NK-92 (cell line): ENCODE data around the gene TRPC4.

Experiments
- DNase-seq: peaks from one replicate; lab custom pipeline; 2025; ENCODE audit not compliant: unreplicated experiment; lab: John Stamatoyannopoulos, UW

Gene TRPC4

DNA sequence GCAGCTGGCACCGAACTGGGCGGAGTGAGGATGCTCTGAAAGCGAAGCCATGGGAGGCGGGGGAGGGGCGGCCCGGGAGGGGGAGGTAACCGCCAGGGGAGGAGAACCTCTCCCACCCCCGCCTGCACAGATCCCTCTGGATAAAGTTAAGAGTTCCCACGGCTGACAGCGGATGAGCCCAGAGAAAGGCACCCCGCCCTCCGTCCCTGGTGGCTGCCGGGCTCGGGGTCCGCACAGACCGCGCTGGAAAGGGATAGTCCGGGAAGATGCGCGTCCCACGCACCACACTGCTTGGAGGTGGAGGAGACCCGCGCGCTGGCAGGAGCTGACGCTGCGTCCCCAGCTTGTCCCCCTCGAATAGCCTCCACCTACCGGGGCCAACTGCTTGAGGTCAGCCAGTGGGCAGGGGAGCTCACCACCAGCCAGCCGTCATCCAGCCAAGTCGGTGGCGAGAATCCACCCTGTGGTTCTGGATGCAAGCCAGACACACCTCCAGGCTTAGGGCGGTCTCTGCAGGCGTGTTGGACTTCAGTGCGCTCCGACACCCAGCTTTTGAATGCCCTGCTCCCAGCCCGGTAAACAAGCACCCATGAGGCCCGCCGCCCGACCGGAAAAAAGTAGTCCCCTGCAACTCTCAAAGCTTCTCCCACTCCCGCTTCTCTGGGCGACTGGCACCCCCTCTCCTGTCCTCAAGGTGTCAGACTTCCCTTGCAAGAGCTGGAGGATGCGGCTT is at the start of gene TRPC4:
Gene TRPC4 (minus strand): TSS at position 17 of the 733 bp plus-strand sequence. CDS start 86,439 bp downstream, outside the sequence.
- no peak for DNase-seq

DNA sequence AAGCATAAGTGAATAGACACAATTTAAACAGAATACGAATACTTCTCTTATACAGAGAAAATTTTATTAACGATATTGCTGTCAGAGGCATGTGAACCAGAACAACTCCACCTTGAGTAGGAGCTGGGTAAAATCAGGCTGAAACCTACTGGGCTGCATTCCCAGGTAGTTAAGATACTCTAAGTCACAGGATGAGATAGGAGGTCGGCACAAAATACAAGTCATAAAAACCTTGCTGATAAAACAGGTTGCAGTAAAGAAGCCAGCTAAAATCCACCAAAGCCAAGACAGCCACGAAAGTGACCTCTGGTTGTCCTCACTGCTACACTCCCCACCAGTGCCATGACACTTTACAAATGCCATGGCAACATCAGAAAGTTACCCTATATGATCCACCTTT is 49.2 kb upstream of the TRPC4 start:
- DNase-seq: no peak

DNA sequence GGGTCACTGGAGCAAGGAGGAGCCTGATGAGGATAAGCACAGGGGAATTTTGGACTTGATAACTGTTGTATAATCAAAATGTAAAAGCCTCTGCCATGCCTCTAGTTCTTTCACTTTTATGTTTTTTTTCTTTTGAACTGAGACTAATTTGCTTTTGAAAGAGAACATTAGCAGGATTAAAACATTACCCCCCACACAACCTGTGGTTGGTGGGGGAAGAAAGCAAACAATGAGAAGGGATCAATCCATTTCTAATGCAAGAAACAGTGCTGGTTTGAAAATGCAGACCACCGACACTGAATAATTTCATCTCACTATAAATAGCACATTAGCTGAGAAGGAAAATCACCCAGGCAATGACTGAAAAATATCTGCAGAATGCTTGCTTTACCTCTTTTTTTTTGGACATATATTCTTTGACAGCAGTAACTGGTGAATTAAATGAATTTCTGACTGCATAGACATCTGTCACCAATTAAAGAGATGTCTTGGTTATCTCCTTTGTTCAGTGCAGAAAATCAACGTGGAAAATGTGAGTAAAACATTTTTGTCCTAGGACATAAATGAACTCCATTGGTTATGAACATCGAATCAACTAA is 48.6 kb upstream of the TRPC4 start:
- no peak for DNase-seq

DNA sequence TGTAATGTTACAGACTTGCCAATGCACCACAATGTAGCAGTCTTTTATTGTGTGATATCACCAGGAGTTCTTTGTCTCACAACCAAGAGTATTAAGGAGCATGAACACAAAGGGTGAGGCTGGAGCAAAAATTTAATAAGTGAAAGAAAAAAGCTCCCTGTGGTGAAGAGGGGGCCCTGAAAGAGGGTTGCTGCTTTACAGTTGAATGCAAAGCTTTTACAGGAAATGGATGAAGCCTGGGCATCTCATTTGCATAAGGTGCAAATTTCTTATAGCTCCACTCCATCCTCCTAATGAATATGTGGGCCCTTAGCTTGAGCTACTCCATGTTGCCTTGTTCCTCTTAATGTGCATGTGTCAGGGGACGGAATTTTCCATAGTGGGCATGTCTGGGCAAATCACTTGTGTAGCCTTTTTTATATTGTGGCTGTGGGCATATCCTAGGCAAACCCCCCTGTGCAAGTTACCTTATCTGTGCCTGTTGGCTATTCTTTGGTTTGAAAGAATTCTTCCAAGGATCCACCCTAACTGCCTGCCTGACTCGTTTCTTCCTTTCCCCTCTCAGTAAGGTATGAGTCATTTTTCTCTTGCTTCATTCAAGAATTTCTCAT is 45.3 kb upstream of the TRPC4 start:
- DNase-seq: no peak

DNA sequence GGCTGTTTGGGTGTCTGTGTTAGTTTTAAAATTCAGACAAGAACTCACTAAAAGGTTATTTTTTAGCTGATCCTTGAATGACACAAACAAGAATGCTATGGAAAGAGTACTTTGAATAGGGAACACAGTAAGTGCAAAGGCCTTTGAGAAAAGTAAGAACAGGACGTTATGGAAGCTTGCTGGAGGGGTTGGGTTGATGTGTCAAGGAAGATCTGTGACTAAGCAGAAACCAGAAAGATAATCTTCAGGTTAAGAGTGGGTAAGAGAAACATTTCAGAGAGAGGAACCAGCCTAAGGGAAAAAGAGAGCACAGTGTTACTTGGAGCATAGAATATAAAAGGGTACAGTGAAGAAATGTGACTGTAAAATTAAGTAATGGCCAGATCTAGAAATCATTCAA is 41.2 kb upstream of the TRPC4 start:
- DNase-seq: no peak

DNA sequence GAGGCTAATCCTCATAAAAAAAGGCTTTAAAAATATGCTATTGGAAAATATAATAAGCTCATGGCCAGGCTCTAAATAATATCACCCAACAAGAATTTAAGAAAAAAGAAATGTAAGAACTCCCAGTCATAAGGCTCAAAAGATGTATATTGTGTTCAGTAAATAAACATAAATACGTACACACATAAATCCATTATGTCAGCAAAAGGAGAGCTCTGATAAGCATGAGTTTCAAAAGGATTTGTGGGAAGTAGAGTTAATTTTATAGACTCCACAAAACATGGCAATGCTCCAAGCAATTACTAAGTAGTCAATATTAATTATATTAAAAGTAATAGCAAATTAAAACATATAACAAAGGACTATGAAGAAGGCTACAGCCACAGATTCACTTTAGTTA is 37.3 kb upstream of the TRPC4 start:
- no peak for DNase-seq

DNA sequence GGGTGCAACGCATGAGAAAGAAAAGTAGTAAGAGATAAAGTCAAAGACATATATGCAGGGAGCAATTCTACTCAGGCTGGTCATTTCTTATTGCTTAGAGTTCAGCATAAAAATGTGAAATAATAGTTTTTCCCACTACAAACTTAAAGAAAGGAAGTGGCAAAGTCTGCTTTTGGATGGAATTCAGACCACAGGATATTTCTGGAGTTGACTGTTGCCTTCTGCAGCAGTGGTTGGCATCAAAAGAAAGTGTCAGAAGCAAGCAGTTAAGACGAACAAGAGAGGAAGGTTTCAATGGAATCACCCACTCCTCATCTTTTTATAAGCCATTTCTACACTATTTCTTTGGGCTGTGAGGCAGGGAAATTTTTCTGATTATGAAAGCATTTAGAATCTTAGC is 36.2 kb upstream of the TRPC4 start:
- no peak for DNase-seq

DNA sequence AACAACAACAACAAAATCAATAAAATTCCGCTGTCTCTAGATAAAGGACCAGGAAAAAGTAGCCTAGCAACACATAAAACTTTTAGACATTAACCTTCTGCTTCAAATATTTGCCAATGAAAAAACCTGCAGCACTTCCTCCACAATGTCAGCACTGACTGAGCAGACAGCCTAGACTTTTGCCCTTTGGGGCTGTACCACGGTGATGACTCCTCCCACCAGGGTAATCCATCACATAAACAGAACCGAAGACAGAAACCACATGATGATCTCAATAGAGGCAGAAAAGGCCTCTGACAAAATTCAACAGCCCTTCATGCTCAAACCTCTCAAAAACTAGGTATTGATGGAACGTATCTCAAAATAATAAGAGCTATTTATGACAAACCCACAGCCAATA is 30.2 kb upstream of the TRPC4 start:
- DNase-seq: no peak

DNA sequence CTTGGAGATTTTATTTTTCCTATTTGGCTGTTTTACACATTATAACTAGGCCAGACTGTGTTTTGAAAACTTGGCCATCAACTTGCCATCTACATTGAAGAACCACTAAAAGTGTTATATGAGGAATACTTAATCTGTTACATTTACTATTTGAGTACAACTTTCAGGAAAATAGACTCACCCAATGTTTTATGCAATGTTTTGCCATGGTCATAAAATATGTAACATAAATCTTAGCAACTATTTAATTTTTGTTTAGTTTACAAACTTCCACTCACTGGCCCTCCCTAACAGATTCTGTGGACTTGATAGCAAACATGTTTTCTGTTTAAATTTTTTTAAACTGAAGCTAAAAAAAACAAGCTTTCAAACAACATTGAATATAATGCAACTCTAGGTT is 23.7 kb upstream of the TRPC4 start:
- no peak for DNase-seq

DNA sequence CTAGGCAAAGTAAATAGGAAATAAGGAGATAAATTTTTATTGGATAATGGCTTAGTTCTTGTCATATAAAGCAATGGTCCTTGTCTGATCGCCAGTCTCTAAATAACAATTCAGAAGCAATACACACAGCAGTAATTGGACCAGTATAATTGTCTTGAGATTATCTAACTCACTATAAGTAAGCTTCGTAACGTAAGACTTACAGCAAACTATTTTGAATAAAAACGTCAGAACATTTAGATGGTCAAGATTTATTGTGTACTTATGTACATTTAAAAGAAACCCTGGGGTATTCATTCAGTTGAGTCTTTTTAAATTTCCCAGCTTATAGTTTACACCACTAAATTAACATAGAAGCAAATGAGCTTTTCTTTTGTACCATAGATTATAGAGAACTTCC is 20.2 kb upstream of the TRPC4 start:
- DNase-seq: no peak

DNA sequence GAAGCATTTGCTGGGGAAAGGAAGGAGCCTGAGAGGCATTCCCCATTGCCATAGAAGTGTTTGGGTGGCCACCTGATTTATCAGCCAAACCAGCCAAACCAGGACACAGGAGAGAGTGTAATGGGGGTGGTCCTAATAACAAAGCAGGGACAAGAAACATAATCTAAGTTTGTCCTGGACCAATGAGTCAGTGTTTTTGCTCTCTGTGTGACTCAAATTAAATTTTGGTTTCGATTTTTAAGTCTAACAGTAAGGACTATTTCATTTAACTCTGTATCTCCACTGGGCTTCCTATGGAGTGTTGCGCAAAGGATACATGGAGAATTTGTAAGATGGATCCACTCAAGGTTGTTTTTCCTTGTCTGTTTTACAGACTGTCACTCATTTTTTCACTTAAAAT is 19.5 kb upstream of the TRPC4 start:
- DNase-seq: no peak

DNA sequence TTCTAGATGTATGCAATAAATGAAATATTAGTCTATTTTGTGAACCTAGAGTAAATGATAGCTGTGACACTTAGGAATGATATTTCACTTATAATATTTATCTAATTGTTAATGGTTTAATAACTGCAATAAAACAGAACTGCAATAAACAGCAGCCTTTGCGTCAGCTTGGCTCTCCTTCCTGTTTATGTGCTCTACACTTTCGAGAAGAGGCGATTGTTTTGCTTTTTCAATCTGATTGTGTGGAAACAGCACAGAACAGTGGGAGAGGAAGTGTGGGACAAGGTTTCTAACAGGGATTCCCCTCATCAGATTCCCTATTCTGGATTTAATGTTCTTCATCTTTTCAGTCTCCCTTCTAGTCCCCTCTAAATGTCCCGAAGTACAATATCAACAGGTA is 17.3 kb upstream of the TRPC4 start:
- DNase-seq: no peak

DNA sequence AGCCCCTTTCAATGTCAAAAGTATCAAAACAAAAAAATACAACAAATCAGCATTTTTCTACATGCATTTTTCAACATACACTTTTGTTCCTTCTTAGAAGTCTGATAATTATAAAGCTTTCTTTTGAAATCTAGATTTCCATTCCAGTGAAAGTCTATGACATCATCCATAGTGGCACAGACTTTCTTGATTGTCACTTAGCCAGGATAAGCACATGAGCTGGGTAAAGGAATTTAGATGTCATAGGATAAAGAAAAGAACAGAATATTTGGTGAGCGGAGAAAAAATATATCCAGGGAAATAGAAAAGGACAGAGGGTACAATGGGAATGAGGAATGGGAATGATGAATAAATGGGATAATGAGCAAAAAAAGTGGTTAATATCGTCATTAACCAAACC is 15.1 kb upstream of the TRPC4 start:
- no peak for DNase-seq

DNA sequence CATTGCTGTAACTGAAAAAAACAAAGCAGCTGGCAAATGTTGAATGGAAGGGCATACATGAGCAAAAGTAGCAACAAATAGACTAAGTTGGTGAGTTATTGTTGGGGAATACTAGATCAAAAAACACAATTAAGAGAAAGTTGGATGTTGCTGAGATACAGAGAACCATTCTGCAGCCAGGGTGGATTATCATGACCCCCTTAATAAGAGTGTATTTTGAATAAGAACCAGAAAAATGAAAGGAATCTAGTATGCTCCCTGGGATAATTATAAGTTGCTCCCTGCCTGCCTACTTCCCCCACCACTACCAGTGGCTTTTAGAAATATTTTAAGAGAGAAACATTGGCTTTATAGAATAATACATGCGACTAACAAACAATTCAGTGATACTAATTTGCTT is 14.5 kb upstream of the TRPC4 start:
- DNase-seq: no peak

DNA sequence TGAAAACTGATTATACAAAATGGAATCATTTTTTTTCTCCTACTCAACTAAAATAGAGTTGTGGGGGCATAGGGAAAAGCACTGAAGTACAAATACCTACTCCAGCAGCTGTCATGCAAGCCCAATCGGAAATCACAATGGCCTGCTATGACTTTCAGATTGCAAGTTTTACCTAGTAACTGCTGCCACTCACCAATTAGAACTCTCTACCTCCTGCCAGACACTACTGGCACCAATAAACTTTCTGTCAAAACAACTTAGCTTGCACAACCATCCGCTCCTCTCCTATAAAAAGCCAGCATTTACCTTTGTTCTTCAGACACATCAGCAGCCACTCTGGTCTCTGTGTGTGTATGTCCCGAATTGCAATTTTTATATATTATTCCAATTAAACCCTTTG is 9.3 kb upstream of the TRPC4 start:
- no peak for DNase-seq

DNA sequence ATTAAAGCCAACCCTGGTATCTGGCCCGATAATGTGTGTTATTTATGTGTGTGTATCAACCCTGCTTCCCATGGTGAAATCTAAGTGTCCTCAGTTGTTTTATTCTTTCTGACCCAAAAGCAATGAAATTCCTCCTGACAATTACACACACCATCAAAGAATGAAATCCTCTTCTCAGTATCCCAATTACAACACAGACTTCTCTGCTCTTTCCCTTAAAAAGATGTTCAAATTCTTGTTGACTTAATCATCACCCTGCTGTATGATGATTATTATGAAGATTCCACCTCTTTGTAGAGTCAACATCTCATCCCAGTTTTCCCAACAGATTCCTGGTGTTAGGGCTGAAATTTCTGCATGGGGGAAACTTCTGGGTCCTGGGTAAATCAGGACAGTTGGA is 8.9 kb upstream of the TRPC4 start:
- no peak for DNase-seq

DNA sequence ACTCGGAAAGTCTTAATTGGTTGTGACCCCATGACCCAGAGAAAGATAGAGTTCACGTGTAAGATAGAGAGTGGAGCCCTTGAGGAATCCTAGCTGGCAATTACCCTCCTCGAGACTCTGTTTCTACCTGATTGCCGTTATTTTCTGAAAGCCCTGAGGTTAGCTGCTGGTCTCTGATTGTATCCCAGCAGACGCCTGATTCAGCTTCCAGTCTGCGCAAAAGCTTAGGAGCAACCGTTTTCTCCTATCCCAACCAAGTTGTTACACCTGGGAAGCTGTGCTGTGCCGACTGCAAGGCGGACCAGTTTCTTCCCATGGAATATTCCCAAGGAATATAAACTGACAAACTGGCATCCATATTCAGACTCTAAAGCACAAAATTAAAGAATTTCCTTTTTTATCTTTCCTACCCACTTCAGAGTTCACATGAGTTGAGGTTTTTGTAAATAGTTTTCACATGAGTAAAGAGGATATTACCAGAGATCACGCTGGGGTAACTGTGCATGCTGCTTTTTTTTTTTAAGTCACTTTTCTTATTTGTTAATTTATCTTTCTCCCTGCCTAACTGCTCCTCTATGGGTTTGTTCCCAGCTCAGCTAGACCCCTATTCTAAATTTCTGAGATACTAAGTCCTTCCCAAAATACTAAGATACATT is 1.5 kb upstream of the TRPC4 start:
- DNase-seq: no peak

DNA sequence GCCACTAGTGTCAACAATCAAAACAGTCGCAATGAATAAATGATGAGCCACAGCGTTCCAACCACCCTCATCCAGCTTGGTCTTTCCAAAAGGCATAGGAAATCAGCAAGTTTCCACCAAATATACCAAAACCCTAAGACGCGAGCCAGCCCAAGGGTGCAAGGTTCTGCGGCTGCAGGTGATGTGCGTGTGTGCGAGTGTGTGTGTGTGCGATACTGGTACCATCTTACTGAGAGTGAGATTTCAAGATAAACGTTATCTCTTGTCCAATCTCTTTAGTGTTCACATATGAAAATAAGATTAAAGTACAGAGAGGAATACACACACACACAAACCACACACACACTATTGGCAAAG is 895 bp upstream of the TRPC4 start:
- DNase-seq: no peak

DNA sequence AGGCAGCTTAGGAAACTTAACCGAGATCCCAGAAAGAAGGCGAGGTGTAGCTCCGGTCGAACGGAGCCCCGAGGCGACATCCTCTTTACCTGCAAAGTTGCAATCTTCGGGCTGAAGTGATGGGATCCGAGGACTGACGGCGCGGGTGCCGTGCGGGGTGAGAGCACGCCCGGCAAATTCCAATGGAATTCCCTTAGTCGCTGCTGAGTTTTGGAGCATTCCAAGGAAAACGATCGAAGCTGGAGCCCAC is 141 bp downstream of the TRPC4 start:
- DNase-seq: no peak

DNA sequence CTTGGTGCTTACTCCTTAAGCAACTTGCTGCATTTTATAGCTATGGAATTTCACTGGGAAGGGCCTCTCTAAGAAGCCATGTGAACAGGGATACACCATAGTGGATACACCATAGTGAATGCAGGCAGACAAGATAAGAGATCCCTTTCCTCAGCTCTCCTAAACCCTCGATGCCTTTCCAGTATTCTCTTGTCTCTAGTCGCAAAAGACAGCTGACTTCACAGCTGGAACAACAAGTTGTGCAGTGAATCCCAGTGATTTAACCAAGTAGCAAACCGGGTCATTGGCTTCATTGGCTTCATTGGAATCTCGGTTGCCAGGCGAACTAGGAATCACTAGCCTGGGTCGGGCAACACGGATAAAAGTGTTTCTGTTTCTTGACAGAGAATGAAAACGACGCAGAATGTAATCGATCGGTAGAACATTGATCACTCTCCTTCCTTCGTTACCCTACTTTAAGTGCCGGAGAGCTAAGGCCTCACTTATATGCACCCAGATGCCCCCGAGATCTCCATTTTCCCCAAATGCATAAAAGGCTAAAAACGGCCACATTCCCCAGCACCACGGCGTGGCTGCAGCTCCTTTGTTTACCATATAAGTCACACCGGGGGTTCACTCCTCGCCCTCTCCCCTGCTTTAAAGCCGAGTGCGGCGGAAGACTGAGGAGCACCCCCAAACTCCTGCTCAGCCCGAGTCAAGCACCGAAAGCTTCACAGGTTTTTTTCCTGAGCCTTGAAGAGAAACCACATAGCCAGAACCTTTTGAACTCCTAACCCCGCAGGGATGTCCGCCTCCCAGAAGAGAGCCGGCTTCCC is 674 bp downstream of the TRPC4 start:
- no peak for DNase-seq

DNA sequence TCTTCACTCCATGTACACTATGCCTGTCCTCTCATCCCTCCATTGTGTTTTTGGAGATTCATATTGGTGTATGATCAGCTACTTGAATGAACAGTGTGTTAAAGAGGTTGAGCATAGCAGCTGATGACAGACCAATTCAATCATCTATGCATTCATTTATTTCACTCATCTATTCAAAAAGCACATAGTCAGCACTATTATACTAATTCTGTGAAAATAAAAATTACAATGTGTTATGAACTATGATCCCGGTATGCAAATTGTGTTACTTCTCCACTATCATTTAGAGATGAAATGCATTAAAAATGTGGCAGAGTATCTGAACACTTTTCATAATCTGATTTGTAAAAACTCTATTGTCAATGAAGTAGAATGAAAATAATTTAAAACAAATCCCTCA is 5.9 kb downstream of the TRPC4 start:
- no peak for DNase-seq

DNA sequence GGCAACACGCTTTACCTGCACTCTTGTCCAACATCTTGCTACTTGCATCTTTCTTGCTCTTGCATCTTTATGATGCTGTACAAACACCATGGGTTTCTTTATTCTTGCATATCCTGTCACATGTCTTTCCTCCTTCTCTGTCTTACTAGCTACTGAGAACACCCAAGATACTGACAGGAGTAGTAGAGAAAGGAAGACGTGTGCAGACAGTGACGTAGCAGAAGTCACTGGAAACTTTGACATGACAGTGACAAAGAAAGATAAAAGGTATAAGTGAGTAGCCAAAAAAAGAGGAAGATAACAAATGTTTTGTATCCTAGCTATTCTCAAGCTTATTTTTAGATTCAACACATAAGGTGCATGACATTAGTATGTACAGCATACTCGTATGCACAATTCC is 34.2 kb downstream of the TRPC4 start:
- DNase-seq: no peak
